Stimulated activated naive CD8-positive, alpha-beta T cell treated with anti-CD3 and anti-CD28 coated beads, Interleukin-15, Interleukin-2, amounts not matched to agents 100 ng/mL and 50 ng/mL, for 24 hours (primary cell): ENCODE results near the gene TSFM.
"Not testable (repeated sequence)": the region's sequence is repeated elsewhere in the genome, so short reads cannot be mapped to it uniquely, and the experiment has no call there.

Experiments used
- H3K27ac Mint-ChIP-seq: one replicate; pipeline ENCODE4 v1.8.0; 2021; ENCODE audit warnings: mild to moderate bottlenecking, mixed read lengths
- H3K27me3 Mint-ChIP-seq: one replicate; pipeline ENCODE4 v1.8.0; 2021; ENCODE audit warnings: mixed read lengths
- H3K36me3 Mint-ChIP-seq: one replicate; pipeline ENCODE4 v1.8.0; 2021; ENCODE audit warnings: low read depth, mixed read lengths
- H3K4me1 Mint-ChIP-seq: one replicate; pipeline ENCODE4 v1.8.0; 2021; ENCODE audit warnings: low read depth, mixed read lengths
- H3K4me3 Mint-ChIP-seq: one replicate; pipeline ENCODE4 v1.8.0; 2021; ENCODE audit warnings: mild to moderate bottlenecking, mixed read lengths
- H3K9me3 Mint-ChIP-seq: one replicate; pipeline ENCODE4 v1.8.0; 2021; ENCODE audit warnings: mixed read lengths

Gene TSFM

DNA sequence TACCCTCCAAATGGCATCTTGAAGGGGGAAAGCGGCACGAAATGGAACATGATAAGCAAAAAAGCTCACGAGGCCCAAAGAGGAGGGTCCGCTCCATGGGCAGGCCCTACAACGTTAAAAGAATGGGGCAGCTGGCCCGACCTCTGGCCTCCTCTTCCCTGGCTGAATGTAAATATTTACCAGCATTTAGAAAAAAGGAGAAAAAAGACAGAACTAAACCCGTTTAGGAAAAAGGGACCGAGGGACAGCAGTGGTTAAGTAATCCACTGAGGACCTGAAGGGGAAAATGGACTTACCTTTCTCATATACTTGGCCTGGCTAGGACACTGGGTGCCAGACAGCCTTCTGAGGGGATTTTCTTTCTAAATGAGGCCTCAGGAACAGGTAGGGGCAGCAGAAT, 37.5 kb downstream of the TSFM start:
- H3K4me3 Mint-ChIP-seq, H3K9me3 Mint-ChIP-seq, H3K27ac Mint-ChIP-seq, H3K27me3 Mint-ChIP-seq, H3K4me1 Mint-ChIP-seq: not testable (repeated sequence)
- peaks cover 15% of the 10 kb centered on the region for H3K36me3 Mint-ChIP-seq

DNA sequence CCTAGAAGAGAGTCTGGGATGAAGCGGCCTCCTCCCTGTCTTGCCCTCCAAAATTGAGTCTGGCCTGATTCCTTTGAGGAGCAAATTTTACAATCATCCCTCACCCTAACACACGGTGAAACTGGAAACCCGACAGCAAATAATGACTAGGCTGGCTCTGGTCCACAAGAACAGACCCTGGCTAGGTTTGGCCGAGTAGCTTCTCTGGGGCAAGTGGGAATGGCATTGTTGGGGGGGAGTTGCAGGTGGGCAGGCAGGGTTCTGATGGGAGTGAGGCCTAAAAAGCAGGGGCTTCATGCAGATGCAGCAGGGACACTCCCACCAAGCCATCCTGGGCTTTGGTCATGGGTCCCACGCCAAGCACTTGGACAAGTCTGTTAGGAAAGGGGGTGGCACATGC, 38.4 kb downstream of the TSFM start:
- not testable (repeated sequence) for H3K4me3 Mint-ChIP-seq, H3K27me3 Mint-ChIP-seq, H3K27ac Mint-ChIP-seq, H3K9me3 Mint-ChIP-seq, H3K4me1 Mint-ChIP-seq
- H3K36me3 Mint-ChIP-seq, result peaks cover 19% of the 10 kb centered on the region

DNA sequence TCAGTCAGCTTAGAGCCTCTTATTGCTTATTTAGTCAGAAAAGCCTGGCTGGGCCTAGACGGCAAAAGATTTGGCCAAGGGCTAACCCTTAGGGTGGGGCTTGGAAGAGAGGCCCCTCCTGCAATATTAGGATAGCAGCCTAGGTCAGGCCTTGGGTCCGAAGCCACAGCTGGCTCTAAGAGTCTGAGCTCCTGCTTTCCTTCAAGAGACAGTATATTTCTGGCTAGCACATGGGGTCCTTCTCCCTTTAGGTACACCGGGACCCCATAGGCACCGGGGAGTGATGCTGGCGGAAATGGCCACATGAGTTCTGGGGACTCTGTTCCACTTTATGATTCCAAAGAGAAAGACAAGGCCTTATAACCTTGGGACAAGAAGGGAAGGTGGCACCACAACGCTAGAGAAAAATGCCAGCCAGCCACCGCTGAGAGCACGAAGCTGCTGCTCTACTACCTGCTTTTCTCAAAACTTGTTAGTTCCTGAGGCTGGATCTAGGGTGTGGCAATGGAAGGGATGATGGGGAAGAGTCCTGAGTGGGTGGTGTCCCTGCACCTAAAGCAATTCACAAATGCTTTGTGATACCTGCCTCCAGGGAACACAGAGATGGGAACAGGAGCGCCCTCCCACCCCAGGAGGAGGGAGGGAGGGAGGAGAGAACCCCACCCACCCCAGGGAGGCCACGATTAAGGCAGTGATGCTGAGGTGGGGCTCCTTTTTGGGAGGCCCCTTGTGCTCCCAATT, 39.1 kb downstream of the TSFM start:
- Mint-ChIP-seq H3K27me3 (no peaks in the 10 kb centered on the region), H3K9me3 (no peaks in the 10 kb centered on the region), H3K4me3 (no peak overlapping the region), H3K36me3 (peaks cover 19% of the 10 kb centered on the region), H3K4me1 (no peaks in the 10 kb centered on the region), H3K27ac (no peak overlapping the region)

DNA sequence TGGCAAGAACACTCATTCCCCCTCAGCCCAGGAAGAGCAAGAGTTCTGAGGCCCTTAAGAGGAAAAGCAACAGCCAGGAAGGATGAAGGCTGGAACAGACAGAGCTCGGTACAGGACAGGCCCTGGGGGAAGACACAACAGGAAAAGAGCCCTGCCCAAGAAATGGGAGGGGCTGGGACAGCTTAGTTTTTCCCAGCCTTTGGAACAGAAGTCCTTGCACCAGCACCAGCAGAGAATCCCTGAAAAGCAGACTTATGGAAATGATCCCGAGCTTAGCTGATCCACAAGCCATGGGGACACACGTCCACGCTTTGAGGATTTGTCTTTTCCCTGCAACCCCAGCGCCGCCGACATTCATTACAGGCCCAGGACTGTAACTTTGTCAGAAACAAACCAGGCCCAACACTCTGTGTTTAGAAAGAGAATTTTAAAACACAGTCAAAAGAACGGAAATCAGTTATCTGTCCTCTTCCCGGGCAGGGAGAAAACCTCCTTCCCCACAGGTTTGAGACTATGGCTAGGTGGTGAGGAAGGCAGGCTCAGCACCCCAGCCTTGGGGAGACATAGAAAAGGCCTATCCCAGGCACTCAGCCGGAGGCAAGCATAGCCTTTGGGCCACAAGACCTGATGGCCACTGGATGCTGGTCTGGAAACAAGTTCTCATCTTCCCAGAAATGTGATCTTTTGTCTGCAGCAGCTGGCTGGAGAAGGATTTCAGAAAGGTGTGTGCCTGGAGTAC, 40.0 kb downstream of the TSFM start:
- H3K36me3 Mint-ChIP-seq, result peaks cover 24% of the 10 kb centered on the region
- no peaks in the 10 kb centered on the region for H3K4me1 Mint-ChIP-seq
- no peaks in the 10 kb centered on the region for H3K27me3 Mint-ChIP-seq
- no peak overlapping the region for H3K27ac Mint-ChIP-seq
- no peaks in the 10 kb centered on the region for H3K9me3 Mint-ChIP-seq
- no peak overlapping the region for H3K4me3 Mint-ChIP-seq

DNA sequence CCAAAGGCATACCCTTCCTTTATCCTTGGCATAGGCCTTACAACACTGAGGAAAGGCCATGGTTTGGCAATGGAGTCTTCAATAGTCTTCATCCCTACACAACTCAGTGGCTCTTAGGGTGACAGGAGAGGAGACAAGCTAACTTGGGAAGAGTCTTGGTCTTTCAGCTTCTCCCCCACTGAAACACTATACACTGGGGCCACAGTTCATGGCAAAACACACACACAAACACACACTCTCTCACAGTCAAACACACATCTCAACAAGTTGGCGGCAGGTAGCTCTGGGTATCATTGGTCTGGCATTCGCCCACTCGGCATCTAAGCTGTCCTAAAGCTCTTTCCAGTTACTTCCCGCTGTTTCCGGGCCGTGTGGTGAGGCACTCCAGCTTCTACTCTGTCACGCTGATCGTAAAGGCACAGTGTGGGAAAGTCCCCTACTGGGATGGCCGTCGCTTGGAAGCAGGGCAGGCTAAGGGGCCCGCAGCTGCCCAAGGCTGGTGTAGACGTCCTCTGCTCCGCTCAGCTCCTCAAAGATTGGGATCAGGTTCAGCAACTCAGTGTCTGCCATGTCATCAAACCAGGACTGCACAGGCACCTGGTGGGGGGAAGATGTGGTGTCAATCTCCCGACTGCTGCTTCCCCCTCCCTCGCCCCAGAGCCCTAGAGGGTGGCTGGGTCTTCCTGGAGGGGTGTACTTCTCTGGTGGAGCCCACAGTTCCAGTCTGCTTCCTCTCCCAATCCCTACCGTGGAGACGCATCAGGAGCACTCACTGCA, 40.7 kb downstream of the TSFM start:
- Mint-ChIP-seq H3K9me3 (no peaks in the 10 kb centered on the region), H3K36me3 (peaks cover 24% of the 10 kb centered on the region), H3K4me1 (no peaks in the 10 kb centered on the region), H3K27ac (peak overlapping the region; percentile 13), H3K4me3 (no peak overlapping the region), H3K27me3 (no peaks in the 10 kb centered on the region)

DNA sequence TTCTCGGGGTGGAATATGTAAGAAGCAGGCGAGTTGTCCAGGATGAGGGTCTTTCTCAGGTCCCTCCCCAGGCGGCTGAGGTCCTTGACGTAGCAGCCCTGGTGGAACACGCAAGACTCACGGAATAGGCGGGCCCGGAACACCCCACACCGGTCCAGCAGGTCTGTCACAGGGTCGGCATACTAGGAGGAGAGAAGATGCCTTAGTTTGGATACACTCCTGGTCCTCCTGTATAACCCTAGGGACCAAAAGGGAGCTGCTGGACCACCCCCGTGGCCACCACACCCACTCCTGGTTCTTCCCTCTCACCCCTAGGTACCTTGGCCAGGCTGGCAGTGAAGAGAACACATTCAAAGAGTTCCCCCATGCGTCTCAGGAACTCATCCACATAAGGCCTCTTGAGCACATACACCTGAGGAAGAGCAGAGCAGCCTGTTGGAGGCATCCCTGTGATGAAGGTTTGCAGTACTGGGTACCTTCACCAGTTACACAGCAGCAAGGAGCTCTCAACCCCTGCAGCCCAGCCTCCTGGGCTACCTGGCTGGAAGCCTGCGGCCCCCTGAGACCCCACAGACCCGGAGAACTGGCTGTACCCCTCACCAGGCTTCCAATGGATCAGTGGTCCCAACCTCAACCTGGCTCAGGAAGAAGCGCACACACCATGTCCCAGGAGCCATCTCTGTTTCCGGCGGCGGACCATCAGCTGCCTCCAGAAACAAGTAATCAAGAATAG, 41.5 kb downstream of the TSFM start:
- H3K4me3 Mint-ChIP-seq, result no peak overlapping the region
- H3K27me3 Mint-ChIP-seq, result no peaks in the 10 kb centered on the region
- H3K9me3 Mint-ChIP-seq, result no peaks in the 10 kb centered on the region
- peaks cover 24% of the 10 kb centered on the region for H3K36me3 Mint-ChIP-seq
- H3K4me1 Mint-ChIP-seq, result peaks cover 3% of the 10 kb centered on the region
- peak overlapping the region; percentile 13 for H3K27ac Mint-ChIP-seq

DNA sequence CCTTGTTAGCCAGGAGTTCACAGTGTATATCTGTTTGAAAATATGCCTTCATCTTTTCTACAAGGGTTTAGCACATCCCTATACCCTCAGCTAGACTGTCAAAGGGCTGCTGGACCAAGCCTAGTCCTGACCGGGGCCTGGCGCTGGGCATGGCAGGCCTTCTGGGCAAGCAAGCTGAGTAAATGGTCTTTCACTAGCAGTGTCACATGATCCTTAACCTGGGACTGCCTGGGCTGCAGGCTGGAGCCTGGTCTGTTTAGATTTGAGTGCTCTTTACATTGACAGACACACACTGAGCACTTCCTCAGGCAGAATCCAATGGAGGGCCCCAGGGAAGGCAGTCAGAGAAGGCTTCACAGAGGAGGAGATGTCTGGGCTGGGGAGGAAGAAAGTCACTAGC, 42.9 kb downstream of the TSFM start:
- Mint-ChIP-seq H3K4me3 (no peak overlapping the region), H3K4me1 (peaks cover 8% of the 10 kb centered on the region), H3K36me3 (peaks cover 24% of the 10 kb centered on the region), H3K27ac (peak overlapping the region; percentile 13), H3K9me3 (no peaks in the 10 kb centered on the region), H3K27me3 (no peaks in the 10 kb centered on the region)

DNA sequence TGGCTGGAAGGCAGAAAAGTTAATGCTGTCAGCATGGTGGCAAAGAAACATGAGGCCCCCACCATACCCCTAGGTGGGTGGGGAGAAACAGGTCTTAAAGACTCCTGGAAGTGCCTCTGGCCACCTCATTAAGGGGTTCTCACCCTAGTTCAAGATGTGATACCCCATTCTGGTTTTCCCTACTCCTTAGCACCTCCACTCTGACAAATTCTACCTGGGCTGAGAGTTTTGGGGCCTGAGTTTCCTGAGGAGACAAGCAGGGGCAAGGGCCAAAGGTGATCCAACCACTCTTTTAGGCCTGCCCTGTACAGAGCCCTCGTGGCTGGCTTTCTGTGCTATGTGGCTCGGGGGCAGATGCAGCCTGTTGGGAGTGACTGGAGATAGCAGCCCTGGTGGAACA, 43.8 kb downstream of the TSFM start:
- H3K27ac Mint-ChIP-seq, result no peak overlapping the region
- H3K9me3 Mint-ChIP-seq, result no peaks in the 10 kb centered on the region
- H3K4me1 Mint-ChIP-seq, result peaks cover 13% of the 10 kb centered on the region
- H3K36me3 Mint-ChIP-seq, result peaks cover 24% of the 10 kb centered on the region
- no peak overlapping the region for H3K4me3 Mint-ChIP-seq
- H3K27me3 Mint-ChIP-seq, result no peaks in the 10 kb centered on the region

DNA sequence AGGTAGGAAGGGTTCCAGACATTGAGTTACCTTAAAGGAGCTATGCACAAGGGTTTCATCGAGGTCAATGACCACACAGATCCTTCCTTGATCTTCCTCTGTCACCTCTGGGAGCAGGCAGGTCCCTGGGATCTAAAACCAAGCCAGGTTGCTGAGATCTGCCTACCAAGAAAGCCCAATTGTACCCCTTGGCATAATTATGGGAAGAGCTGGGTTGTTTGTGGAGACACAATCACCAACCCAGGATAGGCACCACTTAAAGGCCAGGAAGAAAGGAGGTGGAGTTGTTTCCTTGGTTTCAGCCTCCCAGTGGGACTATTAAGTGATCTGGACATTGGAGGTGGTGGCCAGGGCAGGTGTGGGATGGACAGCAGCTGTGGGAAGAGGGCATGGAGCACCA, 44.4 kb downstream of the TSFM start:
- Mint-ChIP-seq H3K27ac (no peak overlapping the region), H3K4me3 (no peak overlapping the region), H3K36me3 (peaks cover 24% of the 10 kb centered on the region), H3K4me1 (peaks cover 19% of the 10 kb centered on the region), H3K9me3 (no peaks in the 10 kb centered on the region), H3K27me3 (no peaks in the 10 kb centered on the region)

DNA sequence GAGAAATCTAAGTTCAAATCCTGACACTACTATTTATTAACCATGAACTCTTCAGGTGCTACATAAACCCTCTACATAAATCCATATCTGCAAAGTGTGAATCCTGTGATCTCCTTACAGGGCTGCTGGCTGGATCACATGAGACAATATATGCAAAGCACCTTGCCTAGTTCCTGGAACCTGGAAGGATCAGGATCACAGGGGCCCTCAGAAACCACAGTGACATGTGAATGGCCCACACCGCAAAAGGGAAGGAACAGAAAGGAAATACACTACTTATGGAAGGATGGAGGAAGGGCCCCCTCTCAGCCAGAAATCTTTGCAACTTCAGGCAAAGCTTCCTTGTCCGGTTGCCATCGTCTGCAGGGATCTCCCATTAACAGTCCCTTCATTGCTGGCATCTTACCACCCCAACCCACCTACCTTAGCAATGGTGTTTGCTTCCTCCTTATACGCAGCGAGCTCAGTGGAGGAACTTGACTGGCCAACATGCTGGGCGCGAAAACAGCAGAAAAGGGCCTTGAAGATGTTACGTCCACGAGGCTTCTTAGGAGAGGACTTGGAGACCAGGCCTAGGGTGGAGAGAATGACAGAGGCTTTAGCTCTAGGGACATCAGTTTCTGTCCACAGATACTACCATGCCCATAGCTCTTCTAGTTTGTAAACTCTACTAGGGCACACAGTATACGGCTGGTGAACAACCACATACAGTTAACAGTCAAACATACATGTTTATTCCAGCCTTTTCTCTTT, 46.6 kb downstream of the TSFM start:
- H3K4me1 Mint-ChIP-seq, result peaks cover 40% of the 10 kb centered on the region
- no peak overlapping the region for H3K27ac Mint-ChIP-seq
- peaks cover 11% of the 10 kb centered on the region for H3K36me3 Mint-ChIP-seq
- H3K27me3 Mint-ChIP-seq, result no peaks in the 10 kb centered on the region
- no peak overlapping the region for H3K4me3 Mint-ChIP-seq
- no peaks in the 10 kb centered on the region for H3K9me3 Mint-ChIP-seq

DNA sequence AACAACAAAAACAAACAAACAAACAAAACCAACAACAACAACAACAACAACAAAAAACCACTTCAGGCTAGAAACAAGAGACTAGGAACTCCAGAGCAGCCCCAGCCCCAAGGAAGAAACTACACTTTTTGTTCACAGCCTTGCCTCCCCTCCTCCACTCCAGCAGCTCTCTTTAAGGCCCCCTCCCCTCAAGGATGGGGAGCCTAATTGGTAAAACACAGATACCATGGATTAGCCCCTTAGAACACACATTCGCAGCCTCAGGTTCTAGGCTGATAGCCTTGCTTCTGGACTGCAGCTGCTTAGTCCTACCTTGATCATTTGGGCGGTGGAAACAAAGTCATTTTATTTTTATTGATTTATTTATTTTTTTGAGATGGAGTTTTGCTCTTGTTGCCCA, 47.8 kb downstream of the TSFM start:
- no peaks in the 10 kb centered on the region for H3K27me3 Mint-ChIP-seq
- H3K4me3 Mint-ChIP-seq, result no peak overlapping the region
- H3K4me1 Mint-ChIP-seq, result peaks cover 52% of the 10 kb centered on the region
- H3K36me3 Mint-ChIP-seq, result peaks cover 7% of the 10 kb centered on the region
- no peaks in the 10 kb centered on the region for H3K9me3 Mint-ChIP-seq
- no peak overlapping the region for H3K27ac Mint-ChIP-seq

DNA sequence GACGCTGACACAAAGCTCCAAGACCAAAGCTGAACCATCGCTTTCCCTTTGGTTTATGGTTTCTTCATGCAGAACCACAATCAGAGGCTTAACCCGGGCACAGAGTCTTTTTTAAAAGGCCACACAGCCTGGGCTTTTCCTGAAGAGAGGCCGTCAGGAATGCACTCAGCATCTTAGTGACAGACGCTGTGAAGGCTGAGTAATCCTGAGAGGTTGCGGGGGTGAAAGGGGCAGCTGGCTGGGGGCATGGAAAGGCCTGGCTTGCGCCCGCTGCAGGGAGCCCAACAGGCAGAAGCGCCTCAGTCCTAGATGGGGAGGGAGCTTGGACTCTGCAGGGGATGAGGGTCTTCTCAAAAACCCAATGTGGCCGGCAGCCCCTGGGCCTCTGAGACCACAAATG, 50.4 kb downstream of the TSFM start:
- Mint-ChIP-seq H3K27me3 (no peaks in the 10 kb centered on the region), H3K27ac (peak overlapping the region; percentile 21), H3K4me3 (peak overlapping the region; percentile 23), H3K9me3 (no peaks in the 10 kb centered on the region), H3K4me1 (peaks cover 78% of the 10 kb centered on the region), H3K36me3 (no peaks in the 10 kb centered on the region)

DNA sequence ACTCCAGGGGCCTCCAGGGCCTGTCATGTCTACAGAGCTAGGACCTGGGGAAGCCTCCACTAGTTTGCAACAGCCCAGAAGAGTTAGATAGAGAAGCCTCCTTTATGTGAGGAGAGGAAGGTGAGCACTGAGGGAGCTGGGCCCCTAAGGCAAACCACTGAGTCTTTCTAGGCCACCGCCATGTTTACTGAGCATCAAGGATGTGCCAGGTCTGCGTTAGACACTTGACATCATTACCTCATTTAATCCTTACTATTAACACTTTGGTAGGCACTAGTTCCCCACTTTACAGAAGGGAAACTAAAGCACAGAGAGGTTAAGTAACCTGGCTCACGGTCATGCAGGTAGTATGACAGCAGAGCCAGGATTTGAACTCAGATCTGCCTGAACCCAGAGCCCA, 51.1 kb downstream of the TSFM start:
- no peak overlapping the region for H3K4me3 Mint-ChIP-seq
- H3K9me3 Mint-ChIP-seq, result no peaks in the 10 kb centered on the region
- no peaks in the 10 kb centered on the region for H3K27me3 Mint-ChIP-seq
- H3K36me3 Mint-ChIP-seq, result no peaks in the 10 kb centered on the region
- H3K4me1 Mint-ChIP-seq, result peaks cover 85% of the 10 kb centered on the region
- H3K27ac Mint-ChIP-seq, result peak overlapping the region; percentile 81
